BJ (cell line): ENCODE results near the gene ABCC5. TPM values are rescaled to one million over a fixed set of nuclear protein-coding genes. Genes with fewer than 3 reads are reported as not detected.

ENCODE experiments used
- CTCF ChIA-PET: fragments of 350-600 bp; formaldehyde crosslinking; extraction: SDS; loops from one replicate; lab custom pipeline; 2021; ENCODE audit warnings: antibody characterized with exemption, inconsistent platforms; lab: Yijun Ruan, JAX
- POLR2A ChIA-PET: fragments of 300-600 bp; sonication (Branson Sonifier 250); formaldehyde crosslinking; extraction: SDS; loops from one replicate; lab custom pipeline; 2021; ENCODE audit warnings: antibody characterized with exemption; lab: Charles Lee
- DNase-seq: peaks from one replicate; pipeline ENCODE4 v3.0.0-alpha.2; 2011; ENCODE audit warnings: low read depth
- H3K27me3 ChIP-seq: 2 replicates; pipeline ENCODE4 v1.6.0; 2011; ENCODE audit warnings: low read length; ENCODE audit not compliant: control insufficient read depth, insufficient read depth
- H3K36me3 ChIP-seq: 2 replicates; pipeline ENCODE4 v1.5.1; 2011; ENCODE audit warnings: low read length; ENCODE audit not compliant: control insufficient read depth, insufficient read depth
- H3K4me3 ChIP-seq: 2 replicates; pipeline ENCODE4 v1.5.1; 2011; ENCODE audit warnings: low read depth, mild to moderate bottlenecking, control low read depth, low read length
- CTCF ChIP-seq: IDR thresholded peaks from 2 replicates; pipeline ENCODE4 v1.5.1; 2011; ENCODE audit warnings: low read depth, mild to moderate bottlenecking, control low read depth, inconsistent platforms, low read length, moderate library complexity; ENCODE audit not compliant: insufficient read depth
- polyA plus RNA-seq: library from polyadenylated mRNA; depleted of rRNA; stranded (reverse); fragments of >200 nt; gene quantifications from 2 replicates; pipeline ENCODE4 v1.2.3, GENCODE V29; 2011

The ABCC5 gene
- polyA plus RNA-seq, 1 experiment: 16.9 TPM

- POLR2A ChIA-PET: no interaction called here
- H3K4me3 ChIP-seq: no peak overlapping the region
- H3K27me3 ChIP-seq: peaks cover 7% of the 10 kb centered on the region
- no peak for TF ChIP-seq CTCF
- DNase-seq: no peak
- CTCF ChIA-PET: interaction anchor here (1.1 to 1.4 kb wide), 3 partner anchors 9 to 18 kb away, joined by 3 to 4 read pairs (median 3); no protein-coding TSS in a partner anchor
- H3K36me3 ChIP-seq: no peaks in the 10 kb centered on the region
Observed at GRCh38 chr3:183912895-183913579, 104.6 kb downstream of the ABCC5 start.

GRCh38 chr3:183911763-183912506, 105.7 kb downstream of the ABCC5 start:
- CTCF ChIA-PET: interaction anchor here (0.6 to 1.0 kb wide), 2 partner anchors 15 to 27 kb away, joined by 4 read pairs; partner anchors contain the start of gene PARL
- POLR2A ChIA-PET: no interaction called here
- H3K4me3 ChIP-seq: no peak overlapping the region

GRCh38 chr3:183911087-183911486, 106.6 kb downstream of the ABCC5 start:
- H3K27me3 ChIP-seq: peaks cover 7% of the 10 kb centered on the region
- no peak for DNase-seq

More at GRCh38 chr3:183911763-183912506, 105.7 kb downstream of the ABCC5 start:
- Histone ChIP-seq H3K27me3 (peaks cover 7% of the 10 kb centered on the region), H3K36me3 (no peaks in the 10 kb centered on the region)
- TF ChIP-seq CTCF: no peak
- no peak for DNase-seq

GRCh38 chr3:183909030-183909600, 108.6 kb downstream of the ABCC5 start:
- CTCF ChIA-PET: interaction anchor here (0.9 to 1.8 kb wide), 3 partner anchors 14 to 109 kb away, joined by 3 to 5 read pairs (median 3); partner anchors contain the start of genes ABCC5 and PARL
- TF ChIP-seq CTCF: no peak

More at GRCh38 chr3:183911087-183911486, 106.6 kb downstream of the ABCC5 start:
- Histone ChIP-seq H3K4me3 (no peak overlapping the region), H3K36me3 (no peaks in the 10 kb centered on the region)
- POLR2A ChIA-PET: no interaction called here
- no peak for TF ChIP-seq CTCF
- CTCF ChIA-PET: interaction anchor here (1.0 to 1.4 kb wide), 3 partner anchors 10 to 105 kb away, joined by 3 to 5 read pairs (median 4); no protein-coding TSS in a partner anchor

More at GRCh38 chr3:183909030-183909600, 108.6 kb downstream of the ABCC5 start:
- POLR2A ChIA-PET: no interaction called here
- no peak overlapping the region for H3K4me3 ChIP-seq
- DNase-seq: no peak
- no peaks in the 10 kb centered on the region for H3K36me3 ChIP-seq
- H3K27me3 ChIP-seq: peaks cover 7% of the 10 kb centered on the region
